ENCODE results near the gene HAUS8.

The HAUS8 gene

DNA sequence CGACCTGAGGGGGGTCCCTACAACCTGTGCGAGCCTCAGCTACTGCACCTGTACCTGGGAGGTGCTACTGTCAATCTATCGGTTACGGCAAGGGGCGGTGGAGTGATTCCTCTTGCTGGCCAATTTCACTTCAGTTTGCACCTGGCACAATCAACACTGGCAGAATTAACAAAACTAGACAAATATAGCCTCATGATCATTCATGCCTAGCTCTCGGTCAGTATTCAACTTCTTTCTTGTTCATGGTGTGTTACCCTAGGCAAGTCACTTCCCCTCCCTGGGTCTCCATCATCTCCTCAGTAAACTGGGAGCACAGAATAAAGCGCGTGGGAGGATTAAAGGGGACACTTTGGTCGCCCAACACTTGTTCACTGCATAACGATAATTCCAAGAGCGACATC lies 618 bp downstream of the HAUS8 start:
- no peak for DNase-seq

DNA sequence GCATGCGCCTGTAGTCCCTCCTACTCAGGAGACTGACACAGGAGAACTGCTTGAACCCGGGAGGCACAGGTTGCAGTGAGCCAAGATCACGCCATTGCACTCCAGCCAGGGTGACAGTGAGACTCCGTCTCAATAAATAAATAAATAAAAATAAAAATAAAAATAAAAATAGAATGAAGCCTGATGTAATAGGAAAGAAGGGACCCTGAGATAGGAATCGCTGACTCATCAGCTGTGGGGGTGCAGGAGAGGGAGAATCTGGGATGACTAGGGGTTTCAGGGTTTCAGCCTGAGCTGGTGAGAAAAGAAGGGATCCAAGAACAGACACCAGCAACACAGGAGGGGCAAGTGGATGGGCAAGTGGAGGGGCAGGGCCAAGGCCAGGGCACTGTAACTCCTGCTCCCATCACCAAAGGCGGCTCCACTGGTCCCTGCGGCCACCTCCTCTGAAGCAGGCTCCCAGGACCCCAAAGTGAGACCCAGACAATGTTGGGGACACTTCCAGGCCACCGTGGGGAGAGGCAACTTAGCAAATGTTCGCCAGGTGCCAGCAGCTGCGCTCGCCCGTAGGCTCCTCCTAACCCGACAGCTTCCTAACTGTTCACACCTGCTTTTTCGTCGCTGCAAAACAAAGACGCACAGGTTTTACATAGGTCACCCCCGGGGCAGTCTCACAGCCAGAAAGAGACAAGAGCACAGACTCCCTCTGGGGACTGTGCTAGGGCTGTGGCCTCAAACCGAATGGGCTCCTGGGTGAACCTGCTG lies 1.2 kb downstream of the HAUS8 start:
- DNase-seq: peak; percentile 8

DNA sequence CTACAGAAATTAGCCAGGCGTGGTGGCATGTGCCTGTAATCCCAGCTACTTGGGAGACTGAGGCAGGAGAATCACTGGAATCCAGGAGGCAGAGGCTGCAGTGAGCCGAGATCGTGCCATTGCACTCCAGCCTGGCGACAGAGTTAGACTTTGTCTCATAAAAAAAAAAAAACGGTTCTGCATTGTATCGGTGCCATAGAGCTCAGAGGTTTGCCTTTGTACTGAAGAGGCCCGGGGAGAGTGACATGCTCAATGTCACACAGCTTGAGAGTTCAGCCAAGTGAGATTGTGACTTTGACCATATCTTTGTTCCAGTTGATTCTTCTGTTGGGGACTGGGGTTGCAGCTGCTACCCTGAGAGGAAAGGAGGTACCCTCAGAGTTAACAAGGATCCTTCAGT lies 4.3 kb downstream of the HAUS8 start:
- no peak for DNase-seq

DNA sequence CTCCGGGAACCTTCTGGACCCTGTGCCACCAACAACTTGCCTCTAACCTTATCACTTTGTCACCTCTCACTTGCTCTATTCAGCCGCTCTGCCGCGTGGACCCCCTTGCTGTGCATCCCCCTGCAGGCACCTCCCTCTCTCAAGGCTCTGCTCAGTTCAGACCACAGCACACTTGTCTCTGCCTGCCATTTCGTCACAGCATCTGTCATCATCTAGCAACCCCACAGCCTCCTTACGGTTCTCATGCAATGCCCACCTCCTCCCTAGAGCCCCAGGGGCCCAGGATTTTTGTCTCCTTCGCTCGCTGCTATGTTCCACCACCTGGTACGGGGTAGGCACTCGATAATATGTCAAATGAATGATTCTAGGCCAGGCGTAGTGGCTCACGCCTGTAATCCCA lies 4.8 kb downstream of the HAUS8 start:
- no peak for DNase-seq

DNA sequence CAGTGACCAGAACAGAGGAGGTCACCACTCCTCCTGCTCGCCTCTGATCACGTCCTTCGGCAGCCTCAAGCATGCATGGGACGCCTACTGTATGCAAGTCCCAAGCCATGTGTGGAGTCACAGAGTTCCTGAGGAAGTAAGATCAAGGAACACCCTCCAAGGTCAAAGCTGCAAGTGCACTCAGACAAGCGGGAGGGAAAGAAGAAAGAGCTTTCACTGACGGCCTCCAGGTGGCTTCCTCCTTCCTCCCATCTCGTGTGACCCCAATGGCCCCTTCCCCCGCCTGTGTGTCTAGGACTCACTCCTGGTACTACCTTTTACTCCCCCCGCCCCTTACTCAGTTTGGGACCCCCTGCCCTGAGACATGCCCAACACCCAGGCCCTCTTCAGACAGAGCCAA lies 6.1 kb downstream of the HAUS8 start:
- no peak for DNase-seq

DNA sequence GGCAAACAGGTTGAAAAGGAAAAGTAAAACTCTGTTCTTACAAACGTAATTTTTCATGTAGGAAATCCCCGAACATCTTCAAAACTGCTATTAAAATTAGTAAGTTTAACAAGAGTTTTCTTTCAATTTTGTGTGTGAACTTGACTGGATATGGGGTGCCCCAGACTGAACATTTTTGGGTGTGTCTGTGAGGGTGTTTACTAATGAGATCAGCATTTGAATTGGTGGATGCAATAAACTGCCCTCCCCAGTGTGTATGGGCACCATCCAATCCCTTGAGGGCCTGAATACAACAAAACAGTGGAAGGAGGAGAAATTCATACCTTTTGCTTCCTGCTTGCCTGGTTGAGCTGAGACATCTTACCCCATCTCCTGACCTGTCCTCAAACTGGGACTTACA lies 11.8 kb downstream of the HAUS8 start:
- no peak for DNase-seq

DNA sequence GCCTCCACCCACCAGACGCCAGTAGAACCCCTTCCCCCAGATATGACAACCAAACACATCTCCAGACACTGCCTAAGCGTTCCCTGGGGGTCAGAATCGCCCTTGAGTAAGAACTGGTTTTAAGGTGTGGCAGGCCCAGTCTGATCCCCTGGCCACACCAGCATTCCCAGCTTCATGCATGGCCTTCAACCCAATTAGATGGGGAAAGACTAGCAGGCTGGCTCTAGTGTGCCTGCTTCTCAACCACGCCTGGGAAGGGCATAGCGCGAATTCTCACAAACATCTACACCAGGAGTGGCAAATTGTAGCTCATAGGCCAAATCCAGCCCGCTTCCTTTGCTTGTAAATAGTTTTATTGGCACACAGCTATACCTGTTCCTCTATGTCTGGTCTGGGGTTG lies 13.6 kb downstream of the HAUS8 start:
- DNase-seq: no peak

DNA sequence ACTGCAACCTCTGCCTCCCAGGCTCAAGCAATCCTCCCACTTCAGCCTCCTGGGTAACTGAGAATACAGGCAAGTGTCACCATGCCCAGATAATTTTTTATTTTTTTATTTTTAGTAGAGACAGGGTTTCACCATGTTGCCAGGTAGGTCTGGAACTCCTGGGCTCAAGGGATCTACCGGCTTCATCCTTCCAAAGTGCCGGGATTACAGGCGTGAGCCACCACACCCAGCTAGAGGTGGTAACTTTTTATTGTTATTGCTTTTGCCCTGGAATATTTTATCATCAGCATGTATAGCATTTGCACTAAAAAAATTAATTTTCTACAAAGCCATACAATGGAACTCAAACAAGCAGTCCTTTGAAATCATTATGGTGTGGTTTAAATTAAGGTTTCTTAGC lies 14.0 kb downstream of the HAUS8 start:
- DNase-seq: no peak

DNA sequence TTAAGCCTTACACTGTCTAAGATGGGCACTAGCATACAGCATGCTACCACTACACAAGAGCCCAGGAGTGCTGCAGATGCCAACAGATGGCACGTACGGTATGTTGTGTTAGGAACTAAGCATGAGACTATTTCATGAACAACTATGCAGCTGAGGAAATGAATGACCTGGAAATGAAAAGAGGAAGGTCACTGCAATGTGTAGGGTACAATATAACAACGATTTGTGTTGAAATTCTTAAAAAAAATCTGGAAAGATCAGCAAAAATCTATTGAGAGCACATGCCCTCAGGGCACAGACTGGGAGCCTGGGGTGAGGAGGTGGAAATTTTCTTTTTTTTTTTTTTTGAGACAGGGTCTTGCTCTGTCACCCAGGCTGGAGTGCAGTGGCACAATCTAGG lies 14.4 kb downstream of the HAUS8 start:
- DNase-seq: no peak

DNA sequence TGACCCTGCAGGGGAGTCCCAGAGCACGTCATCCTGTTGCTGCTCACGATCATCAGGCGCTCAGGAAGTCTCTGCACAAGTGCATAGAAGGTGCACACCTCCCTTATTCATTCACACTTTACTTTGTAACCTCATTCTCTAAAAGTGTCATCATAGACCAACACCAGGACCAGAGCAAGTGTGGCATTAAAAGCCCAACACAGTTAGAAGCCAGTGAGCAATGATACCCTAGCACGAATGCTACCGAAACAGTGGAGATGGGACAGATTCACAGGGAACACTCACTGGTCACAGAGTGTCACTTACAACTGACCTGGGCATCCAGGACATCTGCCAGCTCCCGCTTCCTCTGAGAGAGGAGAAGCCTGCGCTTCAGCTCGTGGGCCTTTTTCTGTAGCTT lies 17.0 kb downstream of the HAUS8 start:
- DNase-seq: no peak

DNA sequence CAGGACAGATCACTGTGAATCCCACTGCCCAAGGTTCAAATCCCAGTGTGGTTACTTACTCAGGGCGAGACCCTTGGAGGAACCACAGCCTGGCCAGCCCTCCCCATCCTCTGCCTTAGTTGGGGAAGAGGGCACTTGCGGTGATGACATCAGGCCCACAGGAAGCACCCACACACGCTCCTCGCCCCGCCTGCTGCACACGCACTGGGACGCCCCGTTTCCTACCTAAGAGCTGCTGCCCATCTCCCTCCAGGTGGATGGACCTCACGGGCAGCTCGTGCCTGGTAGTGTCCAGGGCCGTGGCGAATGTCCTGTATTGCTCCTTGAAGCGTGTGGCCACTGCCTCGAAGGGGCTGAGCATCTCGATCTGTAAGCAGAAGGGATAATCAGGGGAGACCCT lies 19.6 kb downstream of the HAUS8 start:
- no peak for DNase-seq

DNA sequence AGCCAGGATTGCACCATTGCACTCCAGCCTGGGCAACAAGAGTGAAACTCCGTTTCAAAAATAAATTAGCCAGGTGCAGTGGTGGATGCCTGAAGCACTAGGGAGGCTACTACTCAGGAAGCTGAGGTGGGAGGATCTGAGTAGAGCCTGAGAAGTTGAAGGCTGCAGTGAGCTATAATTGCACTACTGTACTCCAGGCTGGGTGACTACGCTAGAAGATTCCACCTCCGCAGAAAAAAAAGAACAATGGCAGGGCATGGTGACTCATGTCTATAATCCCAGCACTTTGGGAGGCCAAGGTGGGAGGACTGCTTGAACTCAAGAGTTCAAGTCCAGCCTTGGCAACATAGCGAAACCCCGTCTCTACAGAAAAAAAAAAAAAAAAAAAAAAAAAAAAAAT lies 20.5 kb downstream of the HAUS8 start:
- no peak for DNase-seq

DNA sequence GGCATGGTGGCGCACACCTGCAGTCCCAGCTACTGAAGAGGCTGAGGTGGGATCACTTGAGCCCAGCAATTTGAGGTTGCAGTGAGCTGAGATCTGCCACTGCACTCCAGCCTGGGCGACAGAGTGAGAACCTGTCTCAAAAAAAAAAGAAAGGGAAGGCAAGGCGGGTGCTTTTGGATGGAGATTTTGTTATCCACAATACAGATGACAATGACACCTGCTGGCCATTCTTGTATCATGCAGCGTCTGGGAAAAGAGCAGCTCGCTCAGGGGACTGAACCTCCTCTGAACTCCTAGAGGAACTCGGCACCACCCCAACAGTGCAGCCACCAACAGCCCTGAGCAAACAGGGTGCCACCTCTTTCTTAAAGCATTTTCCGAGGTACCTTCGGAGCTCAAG lies 22.8 kb downstream of the HAUS8 start:
- DNase-seq: peak; percentile 11

DNA sequence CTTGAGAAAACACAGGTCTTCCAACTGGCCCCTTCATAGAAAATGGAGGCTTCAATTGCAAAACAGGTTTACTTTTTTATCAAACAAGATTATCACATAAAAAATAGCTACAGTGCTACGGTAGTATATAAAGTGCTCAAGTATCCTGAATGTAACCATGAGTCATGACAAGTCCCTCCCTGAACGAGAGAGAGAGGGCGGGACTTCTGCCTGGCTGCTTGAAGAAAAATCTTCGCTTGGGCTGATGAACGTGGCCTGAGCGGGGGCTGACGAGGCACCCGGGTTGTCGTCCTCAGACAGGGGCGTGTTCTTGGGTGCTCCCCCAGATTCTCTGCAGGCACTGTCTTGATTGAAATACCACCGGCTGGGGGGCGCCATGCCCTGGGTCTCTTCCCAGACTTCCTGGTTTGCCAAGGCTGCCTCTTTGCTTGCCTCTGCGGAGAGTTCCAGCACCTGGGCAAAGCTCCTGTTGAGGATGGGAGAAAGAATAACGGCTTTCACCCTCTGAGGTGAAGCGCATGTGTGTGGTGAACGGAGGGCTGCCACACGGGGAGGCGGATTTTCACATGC lies 25.5 kb downstream of the HAUS8 start:
- no peak for DNase-seq

DNA sequence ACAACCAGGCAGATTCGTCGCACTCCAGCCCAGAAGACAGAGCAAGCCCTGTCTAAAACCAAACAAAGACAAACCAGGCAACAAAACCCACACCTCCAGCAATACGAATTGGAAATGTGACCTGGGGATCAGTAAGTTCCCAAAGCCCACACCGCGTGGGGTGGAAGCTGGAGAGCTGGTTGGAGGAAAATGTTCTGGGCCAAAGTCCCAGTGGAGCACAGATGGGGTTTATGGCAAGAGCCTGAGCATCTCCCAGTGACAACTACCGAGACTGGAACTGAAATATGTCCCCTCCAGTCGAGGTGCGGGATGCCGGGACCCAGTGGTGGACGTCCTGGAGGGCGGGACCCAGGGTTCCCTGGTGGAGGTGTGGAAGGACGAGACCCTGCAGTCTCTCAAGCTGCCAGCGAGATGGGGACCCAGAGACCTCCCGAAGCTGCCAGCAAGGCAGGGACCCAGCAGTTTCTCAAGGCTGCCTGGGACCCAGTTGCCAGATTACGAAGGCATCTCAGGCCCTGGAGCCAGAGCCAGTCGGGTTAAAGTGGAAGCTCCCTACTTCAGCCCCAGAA lies 26.3 kb downstream of the HAUS8 start:
- DNase-seq: no peak

DNA sequence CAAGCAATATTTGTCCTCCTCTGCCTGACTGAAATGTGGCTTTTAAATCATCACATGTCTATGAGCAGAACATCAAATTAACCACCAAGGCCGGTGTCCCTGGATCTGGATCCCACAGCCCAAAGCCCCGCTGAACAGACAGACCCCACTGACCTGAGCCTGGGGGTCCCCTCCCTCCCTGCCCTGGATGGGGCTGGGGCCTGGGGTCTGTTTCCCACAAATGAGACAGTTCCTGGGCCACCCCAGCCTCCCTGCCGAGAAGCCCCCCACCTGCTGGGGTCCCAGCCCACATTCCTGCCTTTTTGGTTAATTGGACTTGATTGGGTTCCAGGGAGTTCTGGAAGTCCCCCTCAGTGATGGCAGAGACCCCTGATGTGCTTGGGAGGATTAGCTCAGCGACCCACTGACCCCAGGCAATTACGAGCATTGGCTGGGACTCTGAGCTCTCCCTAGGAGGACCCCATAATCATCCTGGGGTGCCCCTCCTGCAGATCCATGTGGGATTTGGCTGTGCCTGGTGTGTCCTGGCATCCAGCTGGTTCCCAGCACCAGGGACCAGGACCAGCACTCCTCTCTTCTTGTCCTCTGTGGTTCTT lies 29.2 kb downstream of the HAUS8 start:
- DNase-seq: no peak

DNA sequence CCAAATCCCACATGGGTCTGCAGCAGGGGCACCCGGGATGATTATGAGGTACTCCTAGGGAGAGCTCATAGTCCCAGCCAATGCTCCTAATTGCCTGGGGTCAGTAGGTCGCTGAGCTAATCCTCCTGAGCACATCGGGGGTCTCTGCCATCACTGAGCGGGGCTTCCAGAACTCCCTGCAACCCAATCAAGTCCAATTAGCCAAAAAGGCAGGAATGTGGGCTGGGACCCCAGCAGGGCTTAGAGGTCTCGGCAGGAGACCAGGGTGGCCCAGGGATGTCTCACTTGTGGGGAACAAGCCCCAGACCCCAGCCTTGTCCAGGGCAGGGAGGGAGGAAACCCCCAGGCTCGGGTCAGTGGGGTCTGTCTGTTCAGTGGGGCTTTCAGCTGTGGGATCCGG lies 31.5 kb downstream of the HAUS8 start:
- DNase-seq: no peak

DNA sequence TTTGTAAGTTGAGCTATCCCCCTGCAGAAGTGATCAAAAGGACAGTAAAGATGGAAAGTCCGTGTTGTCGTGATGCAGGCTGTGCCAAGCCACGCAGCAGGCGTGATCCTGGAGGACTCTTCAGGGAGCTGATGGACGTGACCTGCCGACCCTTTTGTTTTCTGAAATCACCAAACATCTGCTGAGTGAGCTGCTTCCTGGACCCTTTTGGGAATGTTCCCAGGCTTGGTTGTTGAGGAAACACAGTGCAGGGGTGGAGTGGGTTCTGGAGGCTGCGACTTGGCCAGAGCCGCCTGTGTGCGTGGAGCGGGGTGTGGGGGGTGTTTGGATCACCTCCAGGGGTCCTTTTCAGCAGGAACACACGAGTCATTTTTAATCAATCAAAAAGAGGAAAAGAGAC lies 33.3 kb downstream of the HAUS8 start:
- DNase-seq: no peak

DNA sequence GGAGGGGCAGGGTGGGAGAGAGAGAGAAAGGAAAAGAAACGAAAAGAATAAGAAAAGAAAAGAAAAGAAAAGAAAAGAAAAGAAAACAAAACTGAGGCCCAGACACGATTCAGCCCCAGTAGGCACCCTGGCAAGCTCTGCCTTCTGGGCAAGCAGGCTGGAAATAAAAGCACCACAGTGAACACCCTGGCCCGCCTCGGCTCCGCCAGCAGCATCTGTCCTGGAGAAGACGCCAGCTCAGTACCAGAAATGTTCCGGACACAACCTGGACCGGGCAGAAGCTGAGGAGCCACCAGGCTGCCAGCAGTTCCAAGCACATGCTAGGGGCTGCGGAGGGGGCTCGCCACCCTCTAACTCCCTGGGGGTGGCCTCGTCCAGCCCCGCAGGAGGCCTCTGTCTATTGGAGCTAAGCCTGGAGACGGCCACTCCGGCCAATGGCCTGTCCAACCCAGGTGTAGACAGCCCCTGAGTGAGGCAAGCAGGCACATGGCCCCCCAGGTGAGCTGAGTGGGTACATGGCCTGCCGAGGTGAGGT lies 37.2 kb downstream of the HAUS8 start:
- no peak for DNase-seq

DNA sequence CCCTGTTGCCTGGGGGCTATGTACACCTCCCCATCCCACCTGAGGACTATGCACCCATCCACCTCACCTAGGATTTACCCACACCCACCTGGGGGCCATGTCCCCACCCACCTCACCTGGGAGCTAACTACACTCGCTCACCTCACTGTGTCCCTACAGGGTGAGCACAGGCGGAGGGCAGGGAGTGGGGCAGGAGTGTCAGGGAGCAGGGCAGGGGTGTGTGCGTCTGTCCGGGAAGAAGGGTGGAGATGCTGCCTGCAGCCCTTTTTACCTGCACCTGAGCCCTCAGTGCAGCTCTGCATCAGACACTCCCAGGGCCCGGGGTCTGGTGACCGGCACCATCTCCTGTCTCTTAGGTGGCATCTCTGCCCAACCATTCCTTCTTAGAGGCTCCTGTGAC lies 38.1 kb downstream of the HAUS8 start:
- no peak for DNase-seq

DNA sequence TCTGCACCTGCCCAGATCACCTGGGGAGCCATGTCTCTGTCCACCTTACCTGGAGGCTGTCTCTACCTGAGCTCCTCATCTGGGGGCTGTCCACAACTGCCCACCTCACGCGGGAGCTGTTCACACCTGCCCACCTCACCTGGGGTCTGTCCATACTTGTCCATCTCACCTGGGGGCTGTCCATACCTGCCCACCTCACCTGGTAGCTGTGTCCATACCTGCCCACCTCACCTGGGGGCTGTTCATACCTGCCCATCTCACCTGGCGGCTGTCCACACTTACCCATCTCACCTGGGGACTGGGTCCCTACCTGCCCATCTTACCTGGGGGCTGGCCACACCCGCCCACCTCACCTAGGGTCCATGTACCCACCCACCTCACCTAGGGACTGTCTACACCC lies 38.6 kb downstream of the HAUS8 start:
- DNase-seq: no peak

DNA sequence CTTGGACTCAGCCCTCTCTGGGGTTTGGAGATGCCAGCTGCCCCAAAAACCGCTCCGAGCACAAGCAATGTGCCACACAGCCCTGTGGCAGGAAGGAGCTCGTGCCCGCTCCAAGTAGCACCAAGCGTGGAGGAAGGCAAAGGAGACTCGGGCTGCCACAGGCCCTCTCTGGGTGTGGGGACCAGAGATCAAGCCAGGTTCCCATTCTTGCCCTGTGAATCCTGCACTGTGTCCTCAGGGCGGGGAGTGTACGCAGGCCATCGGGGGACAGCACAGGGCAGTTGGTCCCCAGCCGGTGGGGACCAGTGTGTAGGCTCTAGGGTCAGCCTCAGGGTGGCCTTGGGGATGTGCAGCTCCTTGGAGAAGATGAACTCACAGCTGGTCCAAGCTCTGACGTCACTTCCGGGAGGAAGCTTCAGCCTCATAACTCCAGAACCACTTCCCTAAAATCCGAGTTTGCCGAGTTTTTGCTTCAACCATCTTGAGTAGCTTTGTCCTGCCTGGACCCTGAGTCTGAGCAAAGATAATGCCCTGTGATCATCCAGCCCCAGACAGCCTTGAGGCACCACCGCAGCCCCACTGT lies 39.3 kb downstream of the HAUS8 start:
- no peak for DNase-seq

DNA sequence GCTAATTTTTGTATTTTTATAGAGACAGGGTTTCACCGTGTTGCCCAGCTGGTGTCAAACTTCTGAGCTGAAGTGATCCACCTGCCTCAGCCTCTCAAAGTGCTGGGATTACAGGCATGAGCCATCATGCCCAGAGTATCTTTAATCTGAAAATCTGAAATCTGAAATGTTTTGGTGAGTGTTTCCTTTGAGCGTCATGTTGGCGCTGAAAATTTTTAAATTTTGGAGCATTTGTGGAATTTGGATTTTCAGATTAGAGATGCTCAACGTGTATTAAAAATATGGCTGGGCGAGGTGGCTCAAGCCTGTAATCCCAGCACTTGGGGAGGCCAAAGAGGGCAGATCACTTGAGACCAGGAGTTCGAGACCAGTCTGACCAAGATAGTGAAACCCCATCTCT lies 43.5 kb downstream of the HAUS8 start:
- no peak for DNase-seq

DNA sequence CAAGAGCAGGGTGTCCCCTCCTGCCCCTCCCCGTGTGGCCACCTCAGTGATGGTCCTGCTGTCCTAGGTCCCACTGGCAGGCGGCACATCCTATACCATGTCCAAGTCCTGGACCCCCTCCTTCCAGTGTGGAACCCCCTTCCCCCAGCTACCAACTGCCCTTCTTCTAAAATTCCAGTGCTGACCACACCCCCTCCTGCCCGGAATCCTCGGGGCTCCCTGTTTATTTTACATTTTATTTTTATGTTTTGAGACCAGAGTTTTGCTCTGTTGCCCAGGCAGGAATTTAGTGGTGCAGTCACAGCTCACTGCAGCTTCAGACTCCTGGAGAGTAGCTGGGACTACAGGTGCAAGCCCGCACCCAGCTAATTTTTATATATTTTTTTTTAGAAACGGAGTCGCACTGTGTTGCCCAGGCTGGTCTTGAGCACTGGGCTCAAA lies 47.7 kb downstream of the HAUS8 start:
- no peak for DNase-seq
